Measurements from ENCODE around the gene VSIG10L2. TPM values are rescaled to one million over a fixed set of nuclear protein-coding genes. Genes with fewer than 3 reads are reported as not detected.

Gene VSIG10L2
- total and polyA plus RNA-seq, 8 donors = 0.03 to 0.21 (median 0.20) TPM; not detected in 5

- ATAC-seq (no peak), DNase-seq (no peak)
- no peak for TF ChIP-seq CTCF (IDR thresholded peaks at IDR 0.05)
- Histone ChIP-seq H3K27me3 (peaks cover 0 to 18% of the 10 kb centered on the region in 2 donors), H3K27ac (no peak overlapping the region), H3K36me3 (no peaks in the 10 kb centered on the region), H3K4me1 (no peaks in the 10 kb centered on the region), H3K9me3 (no peaks in the 10 kb centered on the region), H3K4me3 (no peak overlapping the region)
- intact Hi-C loops (cut with DNase I) = no loop called here
These were observed 27.6 kb upstream of the VSIG10L2 start for GRCh38 chr11:125918140-125918840.

- ATAC-seq (no peak), DNase-seq (no peak)
- H3K4me3 ChIP-seq = no peak overlapping the region
- intact Hi-C loops (cut with DNase I) = no loop called here
- no peaks in the 10 kb centered on the region for H3K36me3 ChIP-seq
- TF ChIP-seq CTCF (IDR thresholded peaks at IDR 0.05) = no peak
- H3K9me3 ChIP-seq = no peaks in the 10 kb centered on the region
- peaks cover 0 to 18% of the 10 kb centered on the region in 2 donors for H3K27me3 ChIP-seq
- H3K4me1 ChIP-seq = no peaks in the 10 kb centered on the region
- H3K27ac ChIP-seq = no peak overlapping the region
These were observed 24.8 kb upstream of the VSIG10L2 start for GRCh38 chr11:125921042-125921441.

- Histone ChIP-seq H3K36me3 (no peaks in the 10 kb centered on the region), H3K27me3 (peaks cover 0 to 8% of the 10 kb centered on the region in 2 donors), H3K27ac (no peak overlapping the region), H3K9me3 (no peaks in the 10 kb centered on the region), H3K4me1 (no peaks in the 10 kb centered on the region), H3K4me3 (no peak overlapping the region)
- no peak for TF ChIP-seq CTCF (IDR thresholded peaks at IDR 0.05)
- intact Hi-C loops (cut with DNase I) = no loop called here
- DNase-seq (no peak), ATAC-seq (no peak)
These were observed 23.7 kb upstream of the VSIG10L2 start for GRCh38 chr11:125922156-125922555.

GRCh38 chr11:125923012-125923579, 22.7 kb upstream of the VSIG10L2 start:
- peak; percentile 58 to 73 for TF ChIP-seq CTCF (IDR thresholded peaks at IDR 0.05)
- H3K36me3 ChIP-seq = no peaks in the 10 kb centered on the region
- peak in 3 of 4 donors; percentile 53 to 81 (median 58) for DNase-seq
- no peak overlapping the region for H3K27ac ChIP-seq
- no peaks in the 10 kb centered on the region for H3K4me1 ChIP-seq
- H3K9me3 ChIP-seq = no peaks in the 10 kb centered on the region
- peaks cover 0 to 3% of the 10 kb centered on the region in 2 donors for H3K27me3 ChIP-seq
- H3K4me3 ChIP-seq = no peak overlapping the region
- ATAC-seq = peak; percentile 97
- intact Hi-C loops (cut with DNase I) = no loop called here

GRCh38 chr11:125923633-125924032, 22.2 kb upstream of the VSIG10L2 start:
- Histone ChIP-seq H3K27me3 (no peaks in the 10 kb centered on the region), H3K4me1 (no peaks in the 10 kb centered on the region), H3K9me3 (no peaks in the 10 kb centered on the region), H3K4me3 (no peak overlapping the region), H3K27ac (no peak overlapping the region), H3K36me3 (no peaks in the 10 kb centered on the region)
- ATAC-seq (no peak), DNase-seq (no peak)
- no peak for TF ChIP-seq CTCF (IDR thresholded peaks at IDR 0.05)
- intact Hi-C loops (cut with DNase I) = no loop called here

Data from left lung (tissue), 10 donors.